GM18517 (cell line): ENCODE results near the gene LYRM7.
"Not testable (repeated sequence)": the region's sequence is repeated elsewhere in the genome, so short reads cannot be mapped to it uniquely, and the experiment has no call there.

Experiments used
- ATAC-seq: cut with Tn5 transposase; IDR thresholded peaks from one replicate; pipeline ENCODE4 v1.9.1; 2021; ENCODE audit warnings: mild to moderate bottlenecking, moderate library complexity; ENCODE audit not compliant: unreplicated experiment

The LYRM7 gene

DNA sequence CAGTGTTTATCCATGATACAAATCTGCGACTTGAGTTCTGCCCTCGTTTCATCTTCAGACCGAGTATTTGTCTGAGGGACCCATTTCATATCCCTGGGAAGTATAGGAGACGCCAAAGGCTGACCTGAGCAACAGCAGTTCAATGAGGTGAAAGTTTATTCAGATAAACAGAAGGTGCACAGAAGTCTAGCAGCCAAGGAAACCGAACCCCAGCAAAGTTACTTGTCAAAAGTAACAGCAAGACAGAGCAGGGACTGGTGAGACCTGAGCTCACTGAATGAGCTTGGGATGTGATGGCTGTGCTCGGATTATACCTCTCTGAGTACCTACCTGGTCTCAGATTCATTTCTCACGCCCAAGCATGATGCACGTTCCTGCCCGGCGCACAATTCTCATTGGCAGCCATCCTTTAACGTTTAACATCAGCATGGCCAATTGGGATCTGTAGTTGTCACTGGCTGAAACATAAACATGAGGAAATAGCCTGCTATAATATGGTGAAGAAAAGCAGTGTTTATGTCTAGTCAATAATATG lies 599 bp downstream of the LYRM7 start:
- ATAC-seq, result peak; percentile 2

DNA sequence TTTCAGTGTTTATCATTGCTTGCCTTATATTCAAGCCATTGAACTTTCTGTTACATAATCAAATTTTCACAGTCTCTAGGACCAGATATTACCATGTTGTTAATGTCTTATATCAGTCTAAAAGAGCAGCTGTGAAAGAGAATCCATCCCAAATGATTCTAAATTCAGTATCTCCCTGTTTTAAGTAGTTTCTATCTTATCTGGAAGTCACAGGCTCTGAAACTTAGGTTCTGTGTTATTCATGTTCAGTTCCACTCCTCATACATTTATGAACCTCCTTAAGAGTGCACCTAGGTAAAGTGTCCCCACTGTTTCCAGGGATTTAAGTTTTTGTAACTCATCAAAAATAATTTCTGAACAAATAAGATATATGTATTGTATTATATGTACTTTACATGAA lies 9.7 kb downstream of the LYRM7 start:
- ATAC-seq, result no peak

DNA sequence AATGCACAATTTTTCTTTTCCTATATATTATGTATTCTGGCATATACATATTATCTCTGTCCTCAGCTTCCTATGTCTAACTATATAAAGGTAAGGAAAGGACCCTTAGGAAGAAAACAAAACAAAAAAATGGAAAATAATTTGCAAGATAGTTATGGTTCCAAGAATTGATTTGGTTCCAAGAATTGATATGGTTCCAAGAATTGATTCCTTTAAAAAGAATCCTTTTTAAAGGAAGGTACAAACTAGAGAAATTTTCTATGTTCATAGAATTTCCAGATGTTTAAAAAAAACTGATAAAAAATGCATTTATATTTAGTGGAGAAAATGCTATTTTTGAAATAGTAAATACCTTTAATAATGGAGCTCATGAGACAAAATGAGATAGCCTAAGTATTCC lies 12.1 kb downstream of the LYRM7 start:
- ATAC-seq, result no peak

DNA sequence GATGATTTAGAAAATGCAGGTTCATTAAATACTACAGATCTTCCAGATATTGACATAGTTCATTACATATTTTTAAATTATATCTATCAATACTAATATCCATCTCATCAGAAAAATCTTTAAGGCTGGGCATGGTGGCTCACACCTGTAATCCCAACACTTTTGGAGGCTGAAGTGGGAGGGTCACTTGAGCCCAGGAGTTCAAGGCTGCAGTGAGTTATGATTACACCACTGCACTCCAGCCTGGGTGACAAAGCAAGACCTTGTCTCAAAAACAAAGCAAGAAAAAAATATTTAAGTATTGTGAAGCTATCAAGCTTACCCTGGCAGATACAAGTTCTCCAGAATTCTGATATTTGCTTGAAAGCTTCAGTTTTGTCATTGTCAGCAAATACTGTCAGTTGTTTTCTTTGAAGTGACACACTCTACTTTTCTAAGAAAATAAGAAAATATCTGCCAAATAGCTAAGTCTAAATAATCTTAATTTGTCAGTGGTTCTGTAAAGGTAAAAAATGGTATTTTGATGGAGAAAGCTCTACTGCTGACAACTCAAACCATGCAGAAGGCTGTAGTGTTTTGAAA lies 14.9 kb downstream of the LYRM7 start:
- ATAC-seq, result no peak

DNA sequence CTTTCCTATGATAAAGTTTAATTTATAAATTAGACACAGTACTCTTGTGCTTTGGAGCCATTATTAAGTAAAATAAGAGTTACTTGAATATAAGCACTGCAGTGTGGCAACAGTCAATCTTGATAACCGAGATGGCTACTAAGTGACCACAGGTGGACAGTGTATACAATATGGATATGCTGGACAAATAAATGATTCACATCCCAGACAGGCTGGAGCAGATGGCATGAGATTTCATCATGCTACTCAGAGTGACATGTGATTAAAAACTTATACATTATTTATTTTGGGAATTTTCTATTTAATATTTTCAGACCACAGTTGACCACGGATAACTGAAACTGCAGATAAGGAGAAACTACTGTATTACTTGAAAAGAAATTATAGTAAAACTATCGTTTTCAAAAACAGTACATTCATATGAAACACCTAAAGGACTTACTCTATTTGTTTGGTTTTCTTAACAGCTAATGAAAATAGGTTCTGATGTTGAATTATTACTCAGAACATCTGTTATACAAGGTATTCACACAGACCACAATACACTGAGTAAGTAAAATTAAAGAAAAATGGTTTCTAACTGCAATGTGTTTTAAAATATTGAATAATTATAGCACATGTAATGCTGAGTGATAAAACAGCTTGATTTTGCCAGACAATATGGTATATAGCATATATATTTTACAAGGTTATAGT lies 16.0 kb downstream of the LYRM7 start:
- no peak for ATAC-seq

DNA sequence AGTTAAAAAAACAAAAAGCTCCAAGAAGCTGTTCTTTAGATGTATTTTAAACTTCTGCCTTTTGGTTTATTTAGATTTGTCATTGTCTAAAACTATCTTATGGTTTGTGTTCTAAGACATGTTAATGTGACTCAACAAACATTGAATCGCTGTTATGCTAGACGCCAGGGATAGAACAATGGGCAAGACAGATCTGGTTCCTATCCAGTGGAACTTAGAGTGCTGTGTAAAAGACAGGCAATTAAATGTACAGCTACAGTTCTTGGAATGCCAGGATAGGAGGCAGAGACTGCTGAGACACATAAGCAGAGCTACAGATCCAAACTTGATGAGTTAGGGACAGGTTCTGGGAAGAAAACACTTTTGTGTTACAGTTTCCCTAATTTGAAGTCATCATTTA lies 22.4 kb downstream of the LYRM7 start:
- no peak for ATAC-seq

DNA sequence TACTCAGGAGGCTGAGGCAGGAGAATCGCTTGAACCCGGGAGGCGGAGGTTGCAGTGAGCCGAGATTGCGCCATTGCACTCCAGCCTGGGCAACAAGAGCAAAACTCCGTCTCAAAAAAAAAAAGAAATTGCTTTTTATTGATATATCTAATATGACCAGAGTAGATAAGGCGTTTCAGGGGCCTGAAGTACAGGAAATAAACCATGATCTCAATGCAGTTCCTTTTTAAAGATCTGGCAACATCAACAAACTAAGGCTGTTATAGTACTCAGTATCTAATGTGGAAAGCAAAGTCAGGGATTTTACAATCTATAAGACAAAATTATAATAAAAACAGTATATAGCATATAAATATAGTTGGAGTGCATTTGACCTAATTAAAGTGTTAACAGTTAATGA lies 23.2 kb downstream of the LYRM7 start:
- not testable (repeated sequence) for ATAC-seq

DNA sequence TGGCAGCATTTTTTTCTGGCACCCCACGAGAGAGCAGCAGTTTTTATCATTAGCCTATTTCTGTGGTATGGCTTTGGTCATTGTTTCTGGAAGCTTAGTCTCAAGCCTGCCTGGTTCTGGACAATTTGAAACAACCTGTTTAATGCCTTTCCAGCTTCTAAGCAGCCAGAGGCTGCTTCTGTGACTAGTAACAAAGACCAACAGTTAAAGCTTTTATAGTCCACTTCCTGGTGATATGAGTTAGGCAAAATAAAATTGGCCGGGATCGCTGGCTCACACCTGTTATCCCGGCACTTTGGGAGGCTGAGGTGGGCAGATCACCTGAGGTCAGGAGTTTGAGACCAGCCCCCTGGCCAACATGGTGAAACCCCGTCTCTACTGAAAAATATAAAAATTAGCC lies 24.0 kb downstream of the LYRM7 start:
- ATAC-seq, result no peak

DNA sequence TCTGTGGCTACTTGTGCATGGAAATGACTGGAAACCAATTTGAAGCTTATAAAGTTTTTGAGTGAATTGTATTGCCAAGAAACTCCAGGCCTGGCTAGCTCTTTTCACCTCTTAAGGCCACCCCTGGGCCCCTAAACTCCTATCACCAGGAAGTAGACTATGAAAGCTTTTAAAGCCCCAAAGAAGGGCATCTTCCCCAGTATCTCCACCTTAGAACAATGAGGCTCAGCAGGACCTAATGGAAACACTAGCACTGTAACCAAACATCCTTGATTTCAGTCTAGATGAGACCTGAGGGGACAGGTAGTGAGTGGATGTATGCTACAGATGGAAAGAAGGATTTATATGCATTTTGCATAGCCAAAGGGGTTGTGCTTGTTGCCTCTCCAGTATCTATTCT lies 25.0 kb downstream of the LYRM7 start:
- no peak for ATAC-seq

DNA sequence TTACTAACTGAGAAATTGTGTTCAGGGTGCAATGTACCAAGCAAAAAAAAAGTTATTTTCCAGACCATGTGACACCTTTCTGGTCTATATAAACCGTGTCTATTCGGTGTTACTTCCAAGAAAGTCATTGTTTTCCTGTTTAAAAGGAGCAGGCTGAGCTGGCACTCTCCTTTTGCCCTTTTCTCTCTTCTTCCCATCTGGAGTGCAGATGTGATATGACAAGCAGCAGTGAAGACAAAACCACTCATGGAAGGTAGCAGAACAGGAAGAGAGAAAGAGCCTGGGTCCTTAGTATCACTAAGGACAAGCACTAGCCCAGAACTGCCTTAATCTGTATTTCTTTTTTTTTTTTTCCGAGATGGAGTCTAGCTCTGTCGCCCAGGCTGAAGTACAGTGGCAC lies 25.6 kb downstream of the LYRM7 start:
- ATAC-seq, result no peak

DNA sequence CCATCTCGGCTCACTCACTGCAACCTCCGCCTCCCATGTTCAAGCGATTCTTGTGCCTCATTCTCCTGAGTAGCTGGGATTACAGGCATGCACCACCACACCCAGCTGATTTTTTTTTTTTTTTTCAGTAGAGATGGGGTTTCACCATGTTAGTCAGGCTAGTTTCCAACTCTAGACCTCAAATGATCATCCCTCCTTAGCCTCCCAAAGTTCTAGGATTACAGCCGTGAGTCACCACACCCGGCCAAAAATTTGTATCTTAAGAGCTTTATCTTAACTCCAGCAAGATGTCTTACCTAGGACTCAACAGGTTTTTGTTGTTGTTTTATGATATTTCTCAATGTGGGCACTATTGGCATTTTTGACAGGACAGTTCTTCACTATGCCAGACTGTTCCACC lies 27.9 kb downstream of the LYRM7 start:
- no peak for ATAC-seq

DNA sequence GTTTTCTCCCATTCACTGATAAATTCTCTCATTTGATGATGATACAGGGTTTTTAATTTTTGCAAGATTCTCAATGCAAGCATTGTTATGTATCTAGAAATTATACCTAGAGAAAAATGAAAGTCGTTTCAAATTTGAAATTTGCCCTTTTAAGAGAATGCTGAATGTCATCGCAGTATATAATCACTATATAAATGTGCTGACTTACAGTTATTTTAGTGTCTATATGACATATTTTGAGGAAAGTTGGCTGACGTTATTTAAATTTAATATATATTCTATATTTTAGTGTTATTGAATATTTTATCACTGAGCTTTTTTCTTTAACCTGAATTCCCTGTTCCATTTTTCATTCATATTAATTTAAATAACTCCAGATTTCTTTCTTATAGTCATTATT lies 29.8 kb downstream of the LYRM7 start:
- ATAC-seq, result no peak

DNA sequence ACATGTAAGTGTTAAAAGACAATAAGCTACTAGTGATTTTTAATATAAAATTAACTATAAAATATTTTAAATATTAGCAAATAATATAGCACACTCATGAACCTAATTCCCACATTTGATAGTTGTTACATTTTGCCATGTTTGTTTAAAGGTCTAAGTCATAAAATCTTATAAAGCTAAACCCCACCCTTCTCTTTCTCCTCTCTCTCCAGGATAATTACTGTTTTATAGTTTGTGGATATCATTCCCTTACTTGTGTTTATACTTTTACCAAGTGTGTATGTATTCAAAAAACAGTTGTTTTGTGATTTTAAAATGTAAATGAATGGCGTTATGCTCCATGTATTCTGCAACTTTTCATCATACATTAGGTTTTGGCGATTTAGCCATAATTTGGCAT lies 34.2 kb downstream of the LYRM7 start:
- no peak for ATAC-seq

DNA sequence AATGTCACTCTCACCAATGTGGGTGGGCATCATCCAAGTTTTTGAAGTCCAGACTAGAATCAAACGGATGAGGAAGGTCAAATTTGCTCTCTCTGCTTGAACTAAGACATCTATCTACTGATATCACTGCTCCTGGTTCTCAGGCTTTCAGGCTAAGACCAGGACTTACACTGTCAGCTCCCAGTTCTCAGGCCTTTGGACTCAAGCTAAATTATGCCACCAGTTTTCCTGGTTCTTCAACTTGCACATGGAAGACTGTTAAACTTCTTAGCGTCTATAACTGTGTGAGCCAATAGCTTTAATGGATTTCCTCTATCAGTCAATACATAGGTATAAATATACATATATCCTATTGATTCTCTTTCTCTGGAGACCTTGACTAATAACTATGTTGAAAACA lies 35.3 kb downstream of the LYRM7 start:
- ATAC-seq, result no peak

DNA sequence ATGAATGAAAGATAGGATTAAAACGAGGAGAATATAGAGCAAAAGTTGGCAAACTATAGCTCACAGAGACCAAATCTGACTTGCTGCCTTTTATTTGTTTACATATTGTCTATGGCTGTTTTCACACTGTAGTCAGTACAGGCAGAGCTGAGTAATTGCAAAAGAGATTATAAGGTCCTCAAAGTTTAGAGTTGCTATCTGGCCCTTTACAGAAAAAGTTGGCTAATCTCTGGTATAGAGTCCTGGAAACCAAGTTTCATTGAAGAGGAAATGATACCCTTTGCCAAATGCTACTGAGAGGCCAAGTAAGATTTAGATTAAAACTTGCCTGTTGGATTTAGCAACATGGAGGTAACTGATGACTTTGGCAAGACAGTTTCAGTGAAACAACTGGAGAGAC lies 36.0 kb downstream of the LYRM7 start:
- no peak for ATAC-seq

DNA sequence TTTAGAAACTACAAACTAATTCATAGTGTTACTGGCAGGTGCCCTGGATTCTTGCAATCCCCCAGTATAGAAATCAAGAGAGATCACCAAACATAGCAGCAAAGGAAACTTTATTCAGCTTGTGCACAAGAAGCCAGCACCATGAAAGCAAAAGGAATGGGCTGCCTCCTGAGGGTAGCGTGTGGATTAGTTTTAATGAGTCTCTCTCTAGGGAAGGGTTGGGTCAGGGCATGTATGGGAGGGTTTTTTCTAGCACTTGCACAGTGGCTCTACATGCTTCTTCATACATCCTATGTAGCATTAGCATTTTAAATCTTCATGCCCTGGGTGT lies 38.4 kb downstream of the LYRM7 start:
- no peak for ATAC-seq

DNA sequence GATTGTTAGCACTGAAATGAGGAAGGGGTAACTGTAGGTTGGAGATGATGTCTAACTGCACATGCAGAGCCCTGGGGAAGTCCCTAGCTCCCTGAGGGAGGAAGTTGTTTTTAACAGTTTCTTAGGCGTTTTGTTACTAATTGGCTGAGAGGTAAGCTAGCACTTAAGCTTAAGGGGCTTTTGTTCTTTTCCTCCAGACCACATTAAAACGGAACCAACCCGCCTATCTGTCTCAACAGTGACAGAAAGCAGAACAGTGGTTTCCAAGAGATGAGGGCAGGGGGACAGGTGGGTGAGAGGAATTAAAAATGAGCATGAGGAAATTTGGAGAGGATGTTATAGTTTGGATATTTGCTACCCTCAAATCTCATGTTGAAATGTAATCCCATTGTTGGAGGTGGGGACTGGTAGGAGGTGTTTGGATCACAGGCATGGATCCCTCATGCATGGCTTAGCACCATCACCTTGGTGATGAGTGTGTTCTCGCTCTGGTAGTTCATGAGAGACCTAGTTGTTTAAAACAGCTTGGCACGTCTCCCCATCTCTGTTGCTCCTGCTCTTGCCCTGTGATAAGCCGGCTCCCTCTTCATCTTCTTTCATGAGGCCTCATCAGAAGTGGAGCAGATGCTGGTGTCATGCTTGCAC lies 38.9 kb downstream of the LYRM7 start:
- ATAC-seq, result peak; percentile 93

DNA sequence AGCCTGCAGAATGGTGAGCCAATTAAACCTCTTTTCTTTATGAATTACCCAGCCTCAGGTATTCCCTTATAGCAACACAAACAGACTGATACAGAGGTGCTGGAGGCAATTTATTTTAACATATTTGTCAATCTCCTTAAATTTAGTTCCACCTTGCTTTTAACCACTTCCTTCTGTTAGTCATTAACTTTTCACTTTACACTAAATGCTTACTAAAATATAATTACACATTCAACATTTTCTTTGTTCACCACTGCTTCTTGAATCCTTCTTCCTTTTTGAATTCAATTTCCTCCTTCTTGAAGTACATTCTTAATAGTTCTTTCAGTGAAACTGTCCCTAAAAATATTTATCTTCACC lies 39.4 kb downstream of the LYRM7 start:
- peak; percentile 5 for ATAC-seq

DNA sequence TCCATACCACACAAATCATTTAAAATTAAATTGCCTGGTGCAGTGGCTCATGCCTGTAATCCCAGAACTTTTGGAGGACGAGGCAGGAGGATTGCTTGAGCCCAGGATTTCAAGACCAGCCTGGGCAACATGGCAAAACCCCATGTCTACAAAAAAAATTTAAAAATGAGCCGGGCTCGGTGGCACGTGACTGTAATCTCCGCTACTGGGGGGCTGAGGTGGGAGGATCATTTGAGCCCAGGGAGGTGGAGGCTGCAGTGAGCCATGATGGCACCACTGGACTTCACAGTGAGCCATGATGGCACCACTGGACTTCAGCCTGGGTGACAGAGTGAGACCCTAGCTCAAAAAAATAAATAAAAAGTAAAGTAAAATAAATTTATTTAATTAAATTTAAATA lies 40.9 kb downstream of the LYRM7 start:
- no peak for ATAC-seq

DNA sequence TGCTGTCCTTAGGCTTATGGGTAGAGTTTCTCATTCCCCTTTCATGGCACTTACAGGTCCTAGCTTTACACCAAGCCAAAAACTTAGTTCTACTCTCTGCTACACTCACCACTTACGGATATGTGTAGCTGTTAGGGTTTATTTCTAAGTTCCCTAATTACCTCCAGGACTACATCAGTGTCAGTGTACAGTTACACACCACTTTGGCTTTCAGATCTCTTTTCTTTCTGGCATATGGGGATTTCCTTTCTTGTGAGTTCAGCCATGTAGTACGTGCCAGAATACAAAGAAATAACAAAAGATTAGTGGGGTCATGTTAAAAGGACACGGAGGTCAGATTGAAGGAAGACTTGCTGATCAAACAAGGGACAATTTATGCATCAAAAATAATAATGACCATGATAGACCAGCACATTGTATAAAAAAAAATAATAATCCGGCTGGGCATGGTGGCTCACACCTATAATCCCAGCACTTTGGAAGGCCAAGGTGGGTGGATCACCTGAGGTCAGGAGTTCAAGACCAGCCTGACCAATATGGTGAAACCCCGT lies 41.8 kb downstream of the LYRM7 start:
- peak; percentile 45 for ATAC-seq

DNA sequence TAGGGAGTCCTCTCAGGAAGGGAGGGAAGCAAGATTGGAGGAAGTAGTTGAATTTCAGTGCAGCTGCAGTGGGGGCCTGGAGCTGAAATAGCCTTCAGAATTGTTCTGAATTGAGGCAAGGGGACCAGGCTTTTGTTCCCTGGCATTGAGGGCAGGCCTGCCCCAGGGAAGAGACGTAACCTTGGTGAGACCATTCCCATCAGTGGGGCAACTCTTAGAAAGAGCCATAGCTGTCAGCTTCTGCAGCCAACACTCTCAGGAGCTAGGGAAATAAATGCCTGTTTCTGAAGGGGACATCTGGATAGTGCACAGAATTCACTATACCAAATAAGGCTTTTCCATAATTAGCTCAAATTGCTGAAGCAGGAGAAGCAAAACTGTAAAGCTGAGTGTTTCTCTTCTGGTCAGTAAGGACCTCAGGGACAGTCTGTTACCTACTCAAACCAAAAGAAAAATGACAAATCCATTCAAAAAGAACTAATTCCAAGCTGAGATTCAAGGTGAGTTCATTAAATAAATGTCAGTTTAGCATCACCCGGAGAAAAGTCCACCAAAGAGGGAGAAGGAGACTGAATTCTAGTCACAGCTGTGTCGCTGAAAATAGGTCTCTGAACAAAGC lies 44.0 kb downstream of the LYRM7 start:
- ATAC-seq, result no peak

DNA sequence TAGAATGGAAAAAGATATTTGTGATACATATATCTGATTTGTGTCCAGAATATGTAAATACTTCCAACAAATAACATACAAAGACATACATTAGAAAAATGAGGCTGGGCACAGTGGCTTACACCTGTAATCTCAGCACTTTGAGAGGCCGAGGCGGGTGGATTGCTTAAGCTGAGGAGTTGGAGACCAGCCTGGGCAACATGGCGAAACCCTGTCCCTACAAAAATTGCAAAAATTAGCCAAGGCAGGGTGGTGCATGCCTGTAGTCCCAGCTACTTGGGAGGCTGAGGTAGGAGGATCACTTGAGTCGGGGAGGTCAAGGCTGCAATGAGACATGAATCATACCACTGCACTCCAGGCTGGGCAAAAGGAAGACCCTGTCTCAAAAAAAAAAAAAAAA lies 47.0 kb downstream of the LYRM7 start:
- ATAC-seq, result no peak
